Effector memory CD8-positive, alpha-beta T cell (primary cell): Measurements from ENCODE around the gene GOLT1A.
"Not testable (repeated sequence)": the region's sequence is repeated elsewhere in the genome, so short reads cannot be mapped to it uniquely, and the experiment has no call there.

Experiments used
- ATAC-seq: fragments of 150-1000 bp; cut with Tn5 transposase; replicated peaks from 2 replicates; pipeline ENCODE4 v1.10.0; 2021; ENCODE audit warnings: mild to moderate bottlenecking, moderate library complexity
- DNase-seq, 3 experiments: peaks; one replicate each; pipeline ENCODE4 v3.0.0; 2021
- H3K27ac Mint-ChIP-seq, 2 donors: one replicate each; pipeline ENCODE4 v1.8.0; 2022; ENCODE audit warnings: mild to moderate bottlenecking in 2 of 2, mixed read lengths in 2 of 2, moderate library complexity in 2 of 2
- H3K27me3 Mint-ChIP-seq, 2 donors: one replicate each; pipeline ENCODE4 v1.8.0; 2022; ENCODE audit warnings: mixed read lengths in 2 of 2
- H3K36me3 Mint-ChIP-seq: one replicate; pipeline ENCODE4 v1.8.0; 2022; ENCODE audit warnings: mild to moderate bottlenecking, moderate library complexity, mixed read lengths; ENCODE audit not compliant: insufficient read depth
- H3K4me1 Mint-ChIP-seq, 2 donors: one replicate each; pipeline ENCODE4 v1.8.0; 2022; ENCODE audit warnings: low read depth in 2 of 2, mixed read lengths in 2 of 2
- H3K4me3 Mint-ChIP-seq, 2 donors: one replicate each; pipeline ENCODE4 v1.8.0; 2022; ENCODE audit warnings: mild to moderate bottlenecking in 2 of 2, mixed read lengths in 2 of 2, moderate library complexity in 2 of 2
- H3K9me3 Mint-ChIP-seq, 2 donors: one replicate each; pipeline ENCODE4 v1.8.0; 2022; ENCODE audit warnings: mixed read lengths in 2 of 2

The GOLT1A gene

DNA sequence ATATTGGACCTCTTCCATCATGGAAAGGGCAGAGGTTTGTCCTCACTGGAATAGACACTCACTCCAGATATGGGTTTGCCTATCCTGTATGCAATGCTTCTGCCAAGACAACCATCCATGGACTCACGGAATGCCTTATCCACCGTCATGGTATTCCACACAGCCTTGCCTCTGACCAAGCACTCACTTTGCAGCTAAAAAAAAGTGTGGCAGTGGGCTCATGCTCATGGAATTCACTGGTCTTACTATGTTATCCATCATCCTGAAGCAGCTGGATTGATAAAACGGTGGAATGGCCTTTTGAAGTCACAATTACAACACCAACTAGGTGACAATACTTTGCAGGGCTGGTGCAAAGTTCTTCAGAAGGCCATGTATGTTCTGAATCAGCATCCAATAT lies 25.6 kb upstream of the GOLT1A start:
- not testable (repeated sequence) for H3K9me3 Mint-ChIP-seq, H3K27ac Mint-ChIP-seq, H3K4me1 Mint-ChIP-seq, H3K36me3 Mint-ChIP-seq, DNase-seq, ATAC-seq, H3K4me3 Mint-ChIP-seq
- peaks cover 16 to 28% of the 10 kb centered on the region in 2 donors for H3K27me3 Mint-ChIP-seq

DNA sequence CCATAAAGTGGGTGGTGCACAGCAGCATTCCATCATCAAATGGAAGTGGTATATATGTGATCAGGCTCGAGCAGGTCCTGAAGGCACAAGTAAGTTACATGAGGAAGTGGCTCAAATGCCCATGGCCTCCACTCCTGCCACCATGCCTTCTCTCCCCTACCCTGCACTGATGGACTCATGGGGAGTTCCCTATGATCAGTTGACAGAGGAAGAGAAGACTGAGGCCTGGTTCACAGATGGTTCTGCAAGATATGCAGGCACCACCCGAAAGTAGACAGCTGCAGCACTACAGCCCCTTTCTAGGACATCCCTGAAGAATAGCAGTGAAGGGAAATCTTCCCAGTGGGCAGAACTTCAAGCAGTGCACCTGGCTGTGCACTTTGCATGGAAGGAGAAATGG lies 24.7 kb upstream of the GOLT1A start:
- H3K36me3 Mint-ChIP-seq, H3K4me3 Mint-ChIP-seq, H3K4me1 Mint-ChIP-seq, ATAC-seq, H3K27ac Mint-ChIP-seq, DNase-seq, H3K9me3 Mint-ChIP-seq: not testable (repeated sequence)
- H3K27me3 Mint-ChIP-seq, result peaks cover 19 to 24% of the 10 kb centered on the region in 2 donors

DNA sequence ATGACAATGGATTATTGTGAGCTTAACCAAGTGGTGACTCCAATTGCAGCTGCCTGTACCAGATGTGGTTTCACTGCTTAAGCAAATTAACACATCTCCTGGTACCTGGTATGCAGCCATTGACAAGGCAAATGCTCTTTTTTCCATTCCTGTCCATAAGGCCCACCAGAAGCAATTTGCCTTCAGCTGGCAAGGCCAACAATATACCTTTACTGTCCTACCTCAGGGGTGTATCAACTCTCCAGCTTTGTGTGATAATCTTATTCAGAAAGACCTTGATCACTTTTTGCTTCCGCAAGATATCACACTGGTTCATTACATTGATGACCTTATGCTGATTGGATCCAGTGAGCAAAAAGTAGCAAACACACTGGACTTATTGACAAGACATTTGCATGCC lies 23.7 kb upstream of the GOLT1A start:
- H3K36me3 Mint-ChIP-seq, H3K4me3 Mint-ChIP-seq, DNase-seq, H3K9me3 Mint-ChIP-seq, H3K4me1 Mint-ChIP-seq, H3K27ac Mint-ChIP-seq, ATAC-seq: not testable (repeated sequence)
- H3K27me3 Mint-ChIP-seq, result peaks cover 18 to 19% of the 10 kb centered on the region in 2 donors

DNA sequence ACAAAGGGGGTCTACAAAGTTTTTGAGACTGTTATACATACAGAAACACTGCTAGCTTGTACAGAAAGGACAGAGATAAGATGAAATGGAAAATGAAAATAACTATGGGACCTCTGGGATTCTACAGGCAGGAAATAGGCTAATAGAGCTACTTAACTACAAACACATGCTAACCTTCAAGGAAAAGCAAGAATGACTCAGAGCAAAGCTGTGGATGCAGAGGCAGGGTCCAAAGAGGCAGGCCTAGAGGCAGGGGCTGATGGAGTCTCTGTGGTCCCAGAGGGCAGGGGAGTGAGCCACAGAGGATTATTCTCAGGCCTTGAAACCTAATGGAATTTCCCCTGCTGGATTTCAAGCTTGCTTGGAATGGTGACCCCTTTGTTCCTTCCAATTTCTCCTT lies 18.7 kb upstream of the GOLT1A start:
- H3K27ac Mint-ChIP-seq, result no peak overlapping the region
- peaks cover 10 to 22% of the 10 kb centered on the region in 2 donors for H3K27me3 Mint-ChIP-seq
- ATAC-seq, result no peak
- no peak for DNase-seq
- no peaks in the 10 kb centered on the region for H3K9me3 Mint-ChIP-seq
- H3K4me3 Mint-ChIP-seq, result no peak overlapping the region
- H3K4me1 Mint-ChIP-seq, result no peaks in the 10 kb centered on the region
- no peaks in the 10 kb centered on the region for H3K36me3 Mint-ChIP-seq

DNA sequence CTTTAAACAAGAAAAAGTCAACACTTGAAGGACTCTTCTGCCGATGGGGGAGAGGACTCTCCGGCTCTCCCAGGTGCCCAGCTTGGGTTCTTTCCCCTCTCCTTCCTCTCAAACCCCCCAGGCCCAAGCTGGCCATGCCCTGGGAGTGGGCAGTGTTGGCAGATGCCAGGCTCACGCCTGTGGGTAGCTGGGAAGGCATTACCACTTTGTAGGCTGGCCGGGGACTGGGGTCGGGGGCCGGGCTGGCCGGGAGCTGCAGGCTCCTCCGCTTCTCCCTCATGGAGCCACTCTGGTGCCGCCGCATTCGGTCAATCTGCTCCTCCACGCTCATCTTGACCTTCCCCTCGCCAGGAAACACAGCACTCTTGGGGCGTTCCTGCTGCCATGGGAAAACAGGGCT lies 16.4 kb upstream of the GOLT1A start:
- H3K4me1 Mint-ChIP-seq, result no peaks in the 10 kb centered on the region
- H3K9me3 Mint-ChIP-seq, result no peaks in the 10 kb centered on the region
- no peak overlapping the region for H3K27ac Mint-ChIP-seq
- ATAC-seq (no peak), DNase-seq (no peak)
- H3K4me3 Mint-ChIP-seq, result no peak overlapping the region
- no peaks in the 10 kb centered on the region for H3K36me3 Mint-ChIP-seq
- H3K27me3 Mint-ChIP-seq, result peaks cover 0 to 13% of the 10 kb centered on the region in 2 donors

- Mint-ChIP-seq H3K4me1 (no peaks in the 10 kb centered on the region), H3K27ac (no peak overlapping the region), H3K27me3 (peaks cover 0 to 11% of the 10 kb centered on the region in 2 donors), H3K9me3 (no peaks in the 10 kb centered on the region), H3K36me3 (no peaks in the 10 kb centered on the region), H3K4me3 (no peak overlapping the region)
- ATAC-seq (no peak), DNase-seq (no peak)
Observed at GRCh38 chr1:204228896-204229295, 15.1 kb upstream of the GOLT1A start.

DNA sequence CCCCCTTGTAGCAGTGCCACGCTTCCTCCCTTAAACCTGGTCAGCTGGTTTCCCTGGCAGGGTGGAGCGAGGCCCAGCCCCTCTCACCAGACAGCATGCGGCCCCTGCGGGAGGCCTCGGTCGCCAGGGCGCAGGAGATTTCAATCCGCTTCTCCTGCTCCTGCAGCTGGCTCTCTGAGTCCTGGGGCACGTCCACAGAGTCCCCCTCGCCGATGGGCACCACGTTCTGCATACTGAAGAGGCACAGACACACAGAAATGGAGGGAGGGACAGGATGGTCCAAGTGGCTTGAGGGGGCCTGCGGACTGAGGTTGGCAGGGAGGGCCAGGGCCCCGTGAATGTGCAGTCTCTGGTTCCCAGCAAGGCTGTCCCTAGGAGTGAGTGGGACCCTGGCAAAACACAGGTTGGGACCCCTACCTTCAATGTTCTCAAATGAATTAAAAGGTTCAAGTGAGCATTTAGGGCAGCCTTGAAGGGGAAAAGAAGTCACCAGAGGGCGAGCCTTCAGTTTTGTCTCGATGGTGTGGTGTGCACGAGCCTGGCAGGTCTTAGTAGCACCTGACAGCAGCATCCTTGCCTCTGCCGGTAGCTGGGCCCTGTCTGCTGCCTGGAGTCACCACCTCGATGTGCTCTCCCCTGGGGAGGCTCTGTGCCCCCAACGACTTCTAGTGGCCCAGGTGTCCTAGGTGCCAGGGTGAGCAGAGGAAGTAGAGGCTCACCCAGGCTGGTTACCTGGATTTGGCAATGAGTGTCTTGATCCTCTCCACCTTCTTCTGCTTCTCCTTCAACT lies 14.4 kb upstream of the GOLT1A start:
- Mint-ChIP-seq H3K27me3 (peaks cover under 1 to 9% of the 10 kb centered on the region in 2 donors), H3K9me3 (no peaks in the 10 kb centered on the region), H3K27ac (no peak overlapping the region), H3K4me1 (no peaks in the 10 kb centered on the region), H3K4me3 (no peak overlapping the region), H3K36me3 (no peaks in the 10 kb centered on the region)
- no peak for ATAC-seq
- DNase-seq, result no peak

GRCh38 chr1:204227351-204227750 lies 13.6 kb upstream of the GOLT1A start:
- H3K9me3 Mint-ChIP-seq, result no peaks in the 10 kb centered on the region
- H3K4me1 Mint-ChIP-seq, result no peaks in the 10 kb centered on the region
- no peak overlapping the region for H3K27ac Mint-ChIP-seq
- peaks cover 9% of the 10 kb centered on the region in 2 donors for H3K27me3 Mint-ChIP-seq
- H3K36me3 Mint-ChIP-seq, result no peaks in the 10 kb centered on the region
- no peak for DNase-seq
- ATAC-seq, result no peak
- no peak overlapping the region for H3K4me3 Mint-ChIP-seq

DNA sequence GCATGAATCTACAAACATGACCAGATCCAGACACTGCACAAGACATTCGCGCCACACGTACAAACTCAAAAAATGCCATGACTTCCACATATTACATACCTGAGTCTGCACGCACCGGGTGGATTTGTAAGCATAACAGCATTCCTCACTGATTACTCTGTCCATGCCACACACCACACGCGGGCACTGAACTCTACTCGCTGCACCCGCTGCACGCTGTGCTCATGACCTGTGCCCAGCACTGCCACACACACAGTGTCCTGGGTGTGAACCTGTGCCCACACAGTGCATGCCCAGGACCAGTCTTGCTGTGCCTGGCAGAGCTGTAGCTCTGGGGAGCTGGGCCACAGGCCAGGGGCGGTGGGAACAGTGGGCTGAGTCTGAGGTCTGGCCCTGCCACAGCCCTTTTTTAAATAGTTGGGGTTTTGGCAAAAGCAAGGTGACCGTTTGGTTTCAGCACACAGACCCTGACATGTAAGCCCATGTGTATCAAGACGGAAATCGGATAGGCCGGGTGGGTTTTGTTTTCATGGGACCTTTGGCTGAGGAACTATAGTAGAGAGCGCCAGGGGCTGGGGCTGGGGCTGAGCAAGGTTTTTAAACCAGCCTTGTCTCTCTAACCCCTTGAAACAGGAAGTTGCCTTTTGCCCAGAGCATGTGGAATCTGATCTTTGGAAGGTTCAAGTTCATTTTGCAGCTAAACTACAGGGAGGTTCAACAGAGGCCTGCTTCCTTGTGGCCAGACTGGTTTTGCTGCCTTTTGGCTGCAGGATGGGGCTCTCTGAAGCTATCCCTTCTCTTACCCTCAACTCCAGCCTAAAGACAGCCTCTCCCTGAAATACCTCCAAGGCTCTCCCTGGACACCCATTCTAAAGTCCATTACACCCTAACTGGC lies 12.3 kb upstream of the GOLT1A start:
- ATAC-seq (no peak), DNase-seq (no peak)
- H3K36me3 Mint-ChIP-seq, result no peaks in the 10 kb centered on the region
- H3K27ac Mint-ChIP-seq, result no peak overlapping the region
- H3K4me3 Mint-ChIP-seq, result no peak overlapping the region
- no peaks in the 10 kb centered on the region for H3K4me1 Mint-ChIP-seq
- H3K27me3 Mint-ChIP-seq, result peaks cover 15 to 19% of the 10 kb centered on the region in 2 donors
- no peaks in the 10 kb centered on the region for H3K9me3 Mint-ChIP-seq

DNA sequence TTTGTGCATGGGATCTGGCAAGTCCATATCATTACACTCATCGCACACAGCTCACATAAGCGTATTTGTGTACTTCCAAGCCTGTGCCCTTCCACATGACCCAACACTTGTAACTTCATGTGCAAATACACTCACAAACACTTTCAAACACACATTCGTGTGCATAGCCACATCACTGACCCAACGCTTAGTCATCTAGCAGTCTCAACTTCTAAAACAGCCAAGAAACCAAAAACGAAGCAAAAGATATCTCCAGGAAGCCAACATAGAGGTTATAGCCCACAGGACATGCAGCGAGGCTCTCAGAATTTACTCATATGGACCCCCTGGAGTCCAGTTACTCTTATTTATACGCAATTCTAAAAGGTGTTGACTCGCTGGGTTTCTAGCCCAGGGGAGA lies 10.9 kb upstream of the GOLT1A start:
- H3K9me3 Mint-ChIP-seq, result no peaks in the 10 kb centered on the region
- H3K36me3 Mint-ChIP-seq, result no peaks in the 10 kb centered on the region
- DNase-seq (no peak), ATAC-seq (no peak)
- no peaks in the 10 kb centered on the region for H3K4me1 Mint-ChIP-seq
- H3K4me3 Mint-ChIP-seq, result no peak overlapping the region
- peaks cover 12 to 31% of the 10 kb centered on the region in 2 donors for H3K27me3 Mint-ChIP-seq
- no peak overlapping the region for H3K27ac Mint-ChIP-seq

- ATAC-seq (no peak), DNase-seq (no peak)
- no peak overlapping the region for H3K4me3 Mint-ChIP-seq
- no peak overlapping the region for H3K27ac Mint-ChIP-seq
- H3K36me3 Mint-ChIP-seq, result no peaks in the 10 kb centered on the region
- H3K9me3 Mint-ChIP-seq, result no peaks in the 10 kb centered on the region
- peaks cover 4 to 8% of the 10 kb centered on the region in 2 donors for H3K4me1 Mint-ChIP-seq
- peaks cover 12 to 31% of the 10 kb centered on the region in 2 donors for H3K27me3 Mint-ChIP-seq
Observed at GRCh38 chr1:204223129-204223860, 9.5 kb upstream of the GOLT1A start.

DNA sequence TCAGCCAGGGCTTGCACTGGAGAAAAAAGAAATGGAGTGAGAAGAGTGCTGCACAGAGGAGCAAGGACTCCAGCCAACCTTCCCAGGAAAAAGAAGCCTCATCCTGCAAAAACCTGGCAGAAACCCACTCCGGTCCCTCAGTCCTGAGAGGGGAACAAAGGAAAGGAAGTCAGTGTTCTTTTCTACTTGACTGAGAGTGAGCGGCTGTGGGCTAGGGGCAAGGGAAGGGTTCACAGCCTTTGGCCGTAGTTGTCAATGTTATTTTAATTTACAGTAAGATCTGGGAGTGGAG lies 8.9 kb upstream of the GOLT1A start:
- peaks cover 4 to 11% of the 10 kb centered on the region in 2 donors for H3K4me1 Mint-ChIP-seq

DNA sequence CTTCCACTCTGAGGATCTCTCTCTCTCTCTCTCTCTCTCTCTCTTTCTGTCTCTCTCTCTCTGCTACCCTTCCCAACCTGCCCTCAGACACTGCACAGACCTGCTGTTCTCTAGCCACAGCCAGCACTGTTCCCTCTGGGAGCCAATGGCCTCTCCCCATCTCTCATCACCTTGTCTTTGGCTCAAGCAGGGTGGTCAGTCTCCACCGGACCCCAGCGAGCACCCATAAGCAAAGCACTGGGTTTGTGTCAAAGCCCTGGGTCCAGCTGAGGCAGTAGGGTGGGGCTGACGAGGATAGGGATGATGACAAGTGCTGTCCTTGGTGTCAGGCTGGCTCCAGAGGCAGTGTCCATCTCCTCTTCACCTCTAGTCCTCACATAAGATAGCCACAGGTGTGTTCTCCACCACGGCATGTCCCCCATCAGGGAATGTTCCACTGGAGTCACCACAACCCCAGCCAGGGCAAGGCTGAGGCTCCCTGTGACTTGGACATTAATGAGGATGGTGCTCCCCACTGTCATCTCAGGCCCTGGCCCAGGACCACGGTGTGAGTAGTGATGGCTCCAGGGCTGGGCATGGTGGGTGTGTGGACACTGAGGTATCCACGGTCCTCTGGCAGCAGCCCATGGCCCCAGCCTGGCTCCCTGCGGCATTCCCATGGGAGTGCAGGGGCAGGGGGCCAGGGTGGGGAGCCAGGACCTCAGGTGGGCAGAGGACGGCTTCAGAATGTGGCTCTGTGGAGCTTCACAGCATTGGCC lies 8.4 kb upstream of the GOLT1A start:
- H3K27ac Mint-ChIP-seq, result no peak overlapping the region
- H3K4me1 Mint-ChIP-seq, result peaks cover 4 to 12% of the 10 kb centered on the region in 2 donors
- H3K9me3 Mint-ChIP-seq, result no peaks in the 10 kb centered on the region
- no peak for DNase-seq
- no peak overlapping the region for H3K4me3 Mint-ChIP-seq
- H3K27me3 Mint-ChIP-seq, result peaks cover 19 to 31% of the 10 kb centered on the region in 2 donors
- no peaks in the 10 kb centered on the region for H3K36me3 Mint-ChIP-seq
- no peak for ATAC-seq

More for the DNA sequence above, 8.9 kb upstream of the GOLT1A start:
- ATAC-seq, result no peak
- DNase-seq, result no peak
- Mint-ChIP-seq H3K9me3 (no peaks in the 10 kb centered on the region), H3K36me3 (no peaks in the 10 kb centered on the region), H3K27ac (no peak overlapping the region), H3K4me3 (no peak overlapping the region), H3K27me3 (peaks cover 17 to 31% of the 10 kb centered on the region in 2 donors)
